Peyer's patch (tissue), 4 donors: ENCODE results near the gene CXCL5.
"Not testable (repeated sequence)": the region's sequence is repeated elsewhere in the genome, so short reads cannot be mapped to it uniquely, and the experiment has no call there.

ENCODE experiments used
- POLR2A ChIP-seq, 2 donors: fragments of 450-650 bp; IDR thresholded peaks; one replicate each; pipeline ENCODE4 v1.5.1; 2017; ENCODE audit warnings: antibody characterized with exemption in 2 of 2, mild to moderate bottlenecking in 2 of 2, moderate library complexity in 2 of 2
- TF ChIP-seq, protein P1 (sequence below), 6 experiments: fragments of 450-650 bp in 4 of 6; fragments of 200-600 bp in 2 of 6; sonication (generic) in 1 of 6; IDR thresholded peaks; one replicate each; pipeline ENCODE4 v1.5.1; 2017 to 2019; ENCODE audit warnings: antibody characterized with exemption in 6 of 6, mild to moderate bottlenecking in 3 of 6, moderate library complexity in 1 of 6

DNA sequence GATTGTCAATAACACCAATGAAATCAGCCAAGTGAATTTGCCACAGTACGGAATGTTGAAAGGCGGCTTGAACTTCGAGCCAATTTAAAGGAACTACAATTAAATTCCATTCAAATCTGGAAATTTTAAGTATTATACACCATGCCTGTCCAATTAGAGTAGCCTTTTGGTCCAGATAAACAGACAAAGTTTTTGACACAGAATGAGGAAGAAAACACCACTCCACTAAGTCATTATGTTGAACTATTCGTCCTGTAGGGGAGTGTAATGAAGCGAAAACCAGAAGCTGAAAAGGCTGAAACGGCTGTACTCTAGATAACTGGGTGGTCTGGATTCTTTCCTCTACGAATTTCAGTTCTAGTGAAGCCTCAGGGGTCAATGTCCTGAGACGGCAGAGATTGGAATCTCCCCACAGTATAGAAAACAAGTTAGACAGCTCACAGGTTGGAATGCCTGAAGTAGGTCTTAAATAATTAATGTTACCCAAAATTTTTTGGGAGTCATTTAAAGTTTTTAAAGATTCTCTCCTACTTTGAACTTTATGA lies 48.0 kb downstream of the CXCL5 start:
- TF ChIP-seq, protein P1, sequence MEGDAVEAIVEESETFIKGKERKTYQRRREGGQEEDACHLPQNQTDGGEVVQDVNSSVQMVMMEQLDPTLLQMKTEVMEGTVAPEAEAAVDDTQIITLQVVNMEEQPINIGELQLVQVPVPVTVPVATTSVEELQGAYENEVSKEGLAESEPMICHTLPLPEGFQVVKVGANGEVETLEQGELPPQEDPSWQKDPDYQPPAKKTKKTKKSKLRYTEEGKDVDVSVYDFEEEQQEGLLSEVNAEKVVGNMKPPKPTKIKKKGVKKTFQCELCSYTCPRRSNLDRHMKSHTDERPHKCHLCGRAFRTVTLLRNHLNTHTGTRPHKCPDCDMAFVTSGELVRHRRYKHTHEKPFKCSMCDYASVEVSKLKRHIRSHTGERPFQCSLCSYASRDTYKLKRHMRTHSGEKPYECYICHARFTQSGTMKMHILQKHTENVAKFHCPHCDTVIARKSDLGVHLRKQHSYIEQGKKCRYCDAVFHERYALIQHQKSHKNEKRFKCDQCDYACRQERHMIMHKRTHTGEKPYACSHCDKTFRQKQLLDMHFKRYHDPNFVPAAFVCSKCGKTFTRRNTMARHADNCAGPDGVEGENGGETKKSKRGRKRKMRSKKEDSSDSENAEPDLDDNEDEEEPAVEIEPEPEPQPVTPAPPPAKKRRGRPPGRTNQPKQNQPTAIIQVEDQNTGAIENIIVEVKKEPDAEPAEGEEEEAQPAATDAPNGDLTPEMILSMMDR (IDR thresholded peaks at IDR 0.05) = not testable (repeated sequence)
- not testable (repeated sequence) for TF ChIP-seq POLR2A (IDR thresholded peaks at IDR 0.05)
